CD4-positive, alpha-beta T cell treated with Interleukin-2 at 100 ng/mL for 4 hours (primary cell): ENCODE data around the gene MUL1.

Source experiments
- DNase-seq: peaks from one replicate; pipeline ENCODE4 v3.0.0-alpha.2; 2020; ENCODE audit warnings: low spot score

MUL1 gene

GRCh38 chr1:20470194-20470593, 37.8 kb downstream of the MUL1 start:
- no peak for DNase-seq

GRCh38 chr1:20469406-20470076, 38.4 kb downstream of the MUL1 start:
- no peak for DNase-seq

GRCh38 chr1:20466273-20466672, 41.7 kb downstream of the MUL1 start:
- DNase-seq, result no peak

GRCh38 chr1:20465187-20465586, 42.8 kb downstream of the MUL1 start:
- DNase-seq, result no peak

GRCh38 chr1:20463502-20463901, 44.4 kb downstream of the MUL1 start:
- DNase-seq, result no peak

- no peak for DNase-seq
Measured at GRCh38 chr1:20462397-20462796, 45.6 kb downstream of the MUL1 start.

- no peak for DNase-seq
Measured at GRCh38 chr1:20458717-20459116, 49.2 kb downstream of the MUL1 start.

- DNase-seq, result no peak
Measured at GRCh38 chr1:20454004-20454403, 53.9 kb downstream of the MUL1 start.

- DNase-seq, result no peak
Measured at GRCh38 chr1:20449735-20450311, 58.1 kb downstream of the MUL1 start.
